Measurements from ENCODE around the gene RBBP5.

The RBBP5 gene

DNA sequence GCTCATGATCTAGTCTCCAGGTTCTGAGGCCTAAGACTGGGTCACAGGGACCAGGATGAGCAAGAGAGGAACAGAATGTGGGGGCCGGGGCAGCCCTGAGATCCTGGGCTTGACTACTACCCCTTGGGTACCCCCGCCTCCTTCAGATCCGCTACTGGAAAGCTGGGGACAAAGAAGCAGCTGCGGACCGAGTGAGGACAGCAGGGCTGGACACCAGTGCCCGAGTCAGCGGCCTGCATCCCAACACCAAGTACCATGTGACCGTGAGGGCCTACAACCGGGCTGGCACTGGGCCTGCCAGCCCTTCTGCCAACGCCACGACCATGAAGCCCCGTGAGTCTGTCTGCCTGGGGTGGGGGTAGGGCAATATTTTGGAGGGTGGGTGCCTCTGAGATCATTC lies 50.0 kb downstream of the RBBP5 start:
- Mint-ChIP-seq H3K4me3 (no peak overlapping the region), H3K27me3 (no peaks in the 10 kb centered on the region), H3K9me3 (no peaks in the 10 kb centered on the region), H3K4me1 (no peaks in the 10 kb centered on the region), H3K36me3 (no peaks in the 10 kb centered on the region), H3K27ac (no peak overlapping the region)
- ATAC-seq, result no peak

DNA sequence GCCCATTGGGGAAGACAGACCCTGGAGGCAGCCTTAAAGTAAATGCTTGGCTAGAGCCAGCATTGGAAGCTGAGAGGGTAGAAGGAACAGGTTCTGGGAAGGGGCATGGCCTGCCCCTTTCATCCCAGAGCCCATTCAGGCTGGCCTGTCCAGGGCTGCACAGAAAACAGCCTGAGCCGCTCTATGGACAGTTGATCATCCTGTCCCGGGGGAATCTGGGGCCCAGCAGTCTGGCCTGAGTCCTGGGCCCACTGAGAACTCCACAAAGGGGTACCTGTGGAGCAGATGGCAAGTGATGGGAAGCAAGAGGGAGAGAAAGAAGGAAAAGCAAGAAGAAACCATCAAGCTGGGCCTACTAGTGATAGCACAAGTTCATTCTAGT lies 50.8 kb downstream of the RBBP5 start:
- Mint-ChIP-seq H3K27me3 (no peaks in the 10 kb centered on the region), H3K36me3 (no peaks in the 10 kb centered on the region), H3K4me3 (no peak overlapping the region), H3K27ac (no peak overlapping the region), H3K9me3 (no peaks in the 10 kb centered on the region), H3K4me1 (no peaks in the 10 kb centered on the region)
- no peak for ATAC-seq

DNA sequence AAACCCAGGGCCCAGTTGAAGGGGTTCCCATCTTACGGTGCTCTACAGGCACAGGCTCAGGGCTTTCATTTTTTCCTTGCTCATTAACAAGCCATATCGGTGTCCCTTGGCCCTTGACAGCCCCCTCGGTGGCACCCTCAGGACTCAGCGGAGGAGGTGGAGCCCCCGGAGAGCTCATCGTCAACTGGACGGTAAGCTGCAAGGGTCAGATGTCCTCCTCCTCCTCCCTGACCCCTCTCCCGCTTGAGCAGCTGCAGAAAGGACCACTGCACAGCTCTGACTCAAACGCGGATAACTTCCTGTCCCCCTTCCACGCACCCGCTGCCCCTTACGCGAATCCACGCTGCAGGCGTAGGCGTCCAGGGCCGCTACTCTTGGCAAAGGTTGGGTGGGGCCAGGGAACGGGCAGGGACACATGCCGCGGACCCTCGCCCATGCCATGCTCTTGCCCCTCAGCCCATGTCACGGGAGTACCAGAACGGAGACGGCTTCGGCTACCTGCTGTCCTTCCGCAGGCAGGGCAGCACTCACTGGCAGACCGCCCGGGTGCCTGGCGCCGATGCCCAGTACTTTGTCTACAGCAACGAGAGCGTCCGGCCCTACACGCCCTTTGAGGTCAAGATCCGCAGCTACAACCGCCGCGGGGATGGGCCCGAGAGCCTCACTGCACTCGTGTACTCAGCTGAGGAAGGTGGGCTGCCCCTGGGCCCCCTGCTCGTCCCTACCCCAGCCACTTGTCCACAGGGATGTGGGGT lies 52.2 kb downstream of the RBBP5 start:
- Mint-ChIP-seq H3K27ac (no peak overlapping the region), H3K36me3 (no peaks in the 10 kb centered on the region), H3K4me3 (no peak overlapping the region), H3K9me3 (no peaks in the 10 kb centered on the region), H3K27me3 (no peaks in the 10 kb centered on the region), H3K4me1 (no peaks in the 10 kb centered on the region)
- no peak for ATAC-seq

DNA sequence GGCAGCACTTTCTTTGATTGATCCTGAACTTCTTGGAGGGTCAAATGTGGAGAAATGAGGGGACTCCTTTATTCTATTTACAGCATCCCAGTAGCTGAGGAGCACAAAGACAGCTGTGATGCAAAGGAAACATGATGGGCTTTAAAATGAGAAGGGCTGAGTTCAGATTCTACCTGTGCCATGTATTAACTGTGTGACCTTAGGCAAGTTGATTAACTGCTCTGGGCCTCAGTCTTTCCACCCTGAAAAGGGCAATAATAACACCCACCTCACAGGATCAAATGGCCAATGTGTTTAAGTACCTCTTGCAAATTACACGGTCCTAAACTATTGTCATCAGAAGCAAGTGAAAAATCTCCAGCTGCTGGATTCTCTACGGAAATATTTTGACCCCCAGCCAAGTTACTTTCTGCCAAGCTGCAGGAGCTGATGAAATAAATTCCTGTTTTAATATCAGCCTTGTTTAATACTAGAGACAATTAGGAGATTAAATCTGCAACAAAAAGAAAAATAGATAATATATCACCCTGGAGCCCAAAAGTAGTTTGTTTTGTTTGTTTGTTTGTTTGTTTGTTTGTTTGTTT lies 53.2 kb downstream of the RBBP5 start:
- no peaks in the 10 kb centered on the region for H3K36me3 Mint-ChIP-seq
- no peak overlapping the region for H3K4me3 Mint-ChIP-seq
- no peak for ATAC-seq
- no peak overlapping the region for H3K27ac Mint-ChIP-seq
- H3K4me1 Mint-ChIP-seq, result no peaks in the 10 kb centered on the region
- H3K9me3 Mint-ChIP-seq, result no peaks in the 10 kb centered on the region
- no peaks in the 10 kb centered on the region for H3K27me3 Mint-ChIP-seq

DNA sequence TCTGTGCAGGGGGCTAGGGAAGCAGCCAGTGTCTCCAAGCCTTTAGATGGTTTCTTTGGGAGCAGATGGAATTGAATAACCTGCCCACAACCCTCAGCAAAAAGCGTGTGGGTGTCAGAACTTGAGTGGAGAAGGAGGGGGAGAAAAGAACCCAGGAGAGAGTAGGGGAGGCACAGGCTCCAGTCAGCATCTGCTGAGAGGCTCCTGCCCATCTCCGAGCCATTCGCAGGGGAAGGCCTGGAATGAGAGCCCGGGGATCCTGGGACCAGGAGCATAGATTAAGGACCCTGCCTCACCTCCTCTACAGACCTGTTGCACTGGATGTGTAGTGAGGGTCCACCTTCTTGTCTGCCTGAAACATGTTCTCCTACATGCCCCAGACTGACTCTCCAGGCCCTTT lies 53.8 kb downstream of the RBBP5 start:
- H3K27ac Mint-ChIP-seq, result no peak overlapping the region
- no peaks in the 10 kb centered on the region for H3K27me3 Mint-ChIP-seq
- H3K36me3 Mint-ChIP-seq, result no peaks in the 10 kb centered on the region
- H3K4me1 Mint-ChIP-seq, result no peaks in the 10 kb centered on the region
- no peak overlapping the region for H3K4me3 Mint-ChIP-seq
- ATAC-seq, result no peak
- no peaks in the 10 kb centered on the region for H3K9me3 Mint-ChIP-seq

DNA sequence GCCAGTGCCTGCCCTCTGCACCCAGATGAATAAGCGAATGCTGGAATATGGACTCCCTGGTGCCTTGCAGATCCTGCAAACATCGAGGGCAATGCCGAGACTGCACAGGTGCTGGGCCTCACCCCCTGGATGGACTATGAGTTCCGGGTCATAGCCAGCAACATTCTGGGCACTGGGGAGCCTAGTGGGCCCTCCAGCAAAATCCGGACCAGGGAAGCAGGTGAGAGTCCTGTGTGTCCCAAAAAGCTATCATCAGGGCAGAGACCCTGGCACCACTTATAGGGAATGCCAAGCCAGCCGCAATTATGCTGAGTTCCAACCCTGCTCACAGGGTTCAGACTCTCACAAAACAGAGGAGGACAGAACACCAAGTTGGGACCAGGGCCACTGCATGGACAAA lies 54.7 kb downstream of the RBBP5 start:
- Mint-ChIP-seq H3K4me1 (peaks cover 2% of the 10 kb centered on the region), H3K4me3 (no peak overlapping the region), H3K36me3 (no peaks in the 10 kb centered on the region), H3K27me3 (no peaks in the 10 kb centered on the region), H3K9me3 (no peaks in the 10 kb centered on the region), H3K27ac (no peak overlapping the region)
- ATAC-seq, result no peak

DNA sequence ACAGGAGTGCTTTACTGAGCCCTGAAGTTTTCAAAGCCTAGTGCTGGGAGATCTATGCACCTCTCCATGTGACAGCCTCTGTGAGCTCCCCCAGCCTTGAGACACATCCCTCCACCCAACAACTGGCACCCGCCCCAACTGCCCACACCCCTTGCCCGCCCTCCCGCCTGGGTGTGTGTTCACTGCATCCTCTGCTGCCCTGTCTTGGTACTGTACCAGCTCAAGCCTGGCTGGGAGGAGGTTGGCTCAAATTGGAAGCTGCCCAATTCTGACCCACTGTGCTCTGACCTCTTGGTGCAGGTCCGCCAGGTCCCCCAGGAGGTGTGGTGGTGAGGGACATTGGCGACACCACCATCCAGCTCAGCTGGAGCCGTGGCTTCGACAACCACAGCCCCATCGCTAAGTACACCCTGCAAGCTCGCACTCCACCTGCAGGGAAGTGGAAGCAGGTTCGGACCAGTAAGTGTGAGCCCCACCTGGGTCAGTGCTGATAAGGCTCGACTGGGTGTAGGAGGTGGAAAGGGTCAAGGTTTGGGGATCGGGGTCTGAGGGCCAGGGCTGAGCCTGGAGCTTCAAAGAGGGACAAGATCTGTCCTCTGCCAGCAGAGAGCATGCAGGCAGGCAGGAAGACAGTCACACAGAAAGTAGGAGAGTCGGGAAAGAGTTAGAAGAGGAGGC lies 55.5 kb downstream of the RBBP5 start:
- Mint-ChIP-seq H3K36me3 (no peaks in the 10 kb centered on the region), H3K4me3 (no peak overlapping the region), H3K27ac (no peak overlapping the region), H3K9me3 (no peaks in the 10 kb centered on the region), H3K4me1 (peaks cover 9% of the 10 kb centered on the region), H3K27me3 (no peaks in the 10 kb centered on the region)
- ATAC-seq, result no peak

DNA sequence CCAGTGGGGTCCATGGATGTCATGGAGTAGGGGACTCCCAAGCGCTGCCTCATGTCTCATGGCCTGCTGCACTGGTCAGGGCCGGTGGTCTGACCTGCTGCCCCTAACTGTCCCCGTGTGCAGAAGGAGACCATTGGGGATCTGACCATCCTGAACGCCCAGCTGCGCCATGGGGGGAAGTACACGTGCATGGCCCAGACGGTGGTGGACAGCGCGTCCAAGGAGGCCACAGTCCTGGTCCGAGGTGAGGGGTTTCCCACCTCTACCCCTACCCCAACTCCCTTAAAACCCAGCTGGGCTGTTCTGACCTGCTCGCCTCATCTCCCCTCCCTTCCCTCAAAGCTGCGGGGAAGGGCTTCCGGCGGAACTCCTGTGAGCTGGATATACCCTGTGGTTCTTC lies 56.1 kb downstream of the RBBP5 start:
- ATAC-seq, result no peak
- Mint-ChIP-seq H3K4me1 (peaks cover 9% of the 10 kb centered on the region), H3K27me3 (no peaks in the 10 kb centered on the region), H3K36me3 (no peaks in the 10 kb centered on the region), H3K4me3 (no peak overlapping the region), H3K9me3 (no peaks in the 10 kb centered on the region), H3K27ac (no peak overlapping the region)

DNA sequence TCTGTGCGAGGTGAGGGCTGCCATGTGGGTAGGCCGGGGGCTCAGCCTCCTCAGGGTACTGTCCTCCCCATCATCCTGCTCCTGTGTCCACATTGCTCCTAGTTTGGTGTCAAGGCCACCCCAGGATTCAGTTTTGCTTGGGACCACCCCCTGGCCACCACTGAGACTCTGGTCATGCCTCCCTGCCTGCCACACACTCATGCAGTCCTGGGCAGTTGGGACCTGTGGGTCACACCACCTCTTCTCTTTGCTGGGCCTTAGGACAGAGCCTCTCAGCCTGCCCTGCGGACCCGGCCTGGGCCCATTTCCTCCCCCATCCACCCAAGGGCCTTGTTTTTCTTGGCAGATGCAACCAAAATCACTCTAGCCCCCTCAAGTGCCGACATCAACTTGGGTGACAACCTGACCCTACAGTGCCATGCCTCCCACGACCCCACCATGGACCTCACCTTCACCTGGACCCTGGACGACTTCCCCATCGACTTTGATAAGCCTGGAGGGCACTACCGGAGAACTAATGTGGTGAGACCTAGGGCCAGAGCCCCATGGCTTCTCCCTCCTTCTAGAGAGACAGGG lies 56.9 kb downstream of the RBBP5 start:
- Mint-ChIP-seq H3K4me1 (peaks cover 9% of the 10 kb centered on the region), H3K4me3 (no peak overlapping the region), H3K27ac (no peak overlapping the region), H3K36me3 (no peaks in the 10 kb centered on the region), H3K27me3 (no peaks in the 10 kb centered on the region), H3K9me3 (no peaks in the 10 kb centered on the region)
- no peak for ATAC-seq

DNA sequence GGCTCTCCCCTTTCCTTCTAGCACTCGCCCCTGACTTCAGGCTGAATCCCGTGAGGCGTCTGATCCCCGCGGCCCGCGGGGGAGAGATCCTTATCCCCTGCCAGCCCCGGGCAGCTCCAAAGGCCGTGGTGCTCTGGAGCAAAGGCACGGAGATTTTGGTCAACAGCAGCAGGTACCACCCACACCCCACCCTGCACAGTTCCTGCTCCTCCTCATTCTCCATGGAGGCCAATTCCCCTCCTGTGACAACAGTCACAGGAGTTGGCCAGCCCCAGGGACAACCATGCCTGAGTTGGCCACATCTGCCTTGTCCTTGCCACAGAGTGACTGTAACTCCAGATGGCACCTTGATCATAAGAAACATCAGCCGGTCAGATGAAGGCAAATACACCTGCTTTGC lies 57.5 kb downstream of the RBBP5 start:
- H3K27ac Mint-ChIP-seq, result no peak overlapping the region
- peaks cover 9% of the 10 kb centered on the region for H3K4me1 Mint-ChIP-seq
- no peak for ATAC-seq
- H3K27me3 Mint-ChIP-seq, result no peaks in the 10 kb centered on the region
- no peaks in the 10 kb centered on the region for H3K36me3 Mint-ChIP-seq
- no peaks in the 10 kb centered on the region for H3K9me3 Mint-ChIP-seq
- H3K4me3 Mint-ChIP-seq, result no peak overlapping the region

DNA sequence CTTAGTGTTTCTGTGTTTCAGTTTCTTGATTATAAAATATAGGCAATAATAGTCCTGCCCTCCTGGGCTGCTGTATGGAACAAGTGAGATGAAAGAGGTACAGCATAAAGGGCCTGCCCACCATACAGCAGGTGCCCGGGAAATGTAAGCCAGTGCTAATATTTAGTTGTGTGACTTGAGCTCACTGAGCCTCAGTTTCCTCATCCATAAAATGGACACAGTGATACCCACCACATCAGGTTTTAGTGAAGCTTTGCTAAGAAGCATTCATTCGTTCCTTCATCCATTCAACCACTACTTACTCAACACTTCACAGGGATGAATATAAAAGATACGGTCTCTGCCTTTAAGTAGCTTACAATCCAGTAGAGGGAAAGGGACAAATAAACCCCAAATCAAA lies 58.9 kb downstream of the RBBP5 start:
- Mint-ChIP-seq H3K9me3 (no peaks in the 10 kb centered on the region), H3K4me3 (no peak overlapping the region), H3K4me1 (peaks cover 9% of the 10 kb centered on the region), H3K36me3 (no peaks in the 10 kb centered on the region), H3K27me3 (peaks cover 12% of the 10 kb centered on the region), H3K27ac (no peak overlapping the region)
- ATAC-seq, result no peak

DNA sequence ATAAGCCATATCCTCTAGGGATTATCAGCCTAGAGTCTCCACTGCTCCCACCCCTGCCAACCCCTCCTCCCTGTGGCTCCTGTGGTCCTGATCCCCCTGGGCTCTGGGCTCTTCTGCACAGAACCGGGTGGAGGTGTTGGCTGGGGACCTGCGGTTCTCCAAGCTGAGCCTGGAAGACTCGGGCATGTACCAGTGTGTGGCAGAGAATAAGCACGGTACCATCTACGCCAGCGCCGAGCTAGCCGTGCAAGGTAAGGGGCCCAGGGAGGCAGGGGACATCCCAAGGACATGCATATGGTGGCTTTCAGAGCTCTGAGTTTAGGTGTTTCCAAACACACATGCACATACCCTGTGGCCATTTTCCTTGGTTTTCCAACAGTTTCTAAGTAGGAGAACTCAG lies 59.5 kb downstream of the RBBP5 start:
- Mint-ChIP-seq H3K36me3 (no peaks in the 10 kb centered on the region), H3K27ac (no peak overlapping the region), H3K27me3 (peaks cover 12% of the 10 kb centered on the region), H3K4me3 (no peak overlapping the region), H3K9me3 (no peaks in the 10 kb centered on the region), H3K4me1 (peaks cover 9% of the 10 kb centered on the region)
- ATAC-seq, result no peak

DNA sequence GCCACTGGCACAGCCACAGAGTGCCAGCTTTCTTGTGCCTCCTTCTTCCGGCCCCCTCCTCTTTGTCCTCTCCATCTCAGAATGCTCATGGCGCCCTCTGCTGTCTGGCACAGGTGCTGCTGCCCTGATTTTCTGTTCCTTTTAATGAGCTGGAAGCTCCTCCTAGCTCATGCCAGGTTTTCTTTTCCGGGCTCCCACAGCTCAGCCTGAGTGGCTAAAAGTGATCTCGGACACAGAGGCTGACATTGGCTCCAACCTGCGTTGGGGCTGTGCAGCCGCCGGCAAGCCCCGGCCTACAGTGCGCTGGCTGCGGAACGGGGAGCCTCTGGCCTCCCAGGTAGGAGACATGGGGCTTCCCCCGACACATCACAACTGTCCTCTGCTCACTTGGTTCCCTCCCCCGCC lies 60.1 kb downstream of the RBBP5 start:
- Mint-ChIP-seq H3K4me1 (peaks cover 9% of the 10 kb centered on the region), H3K4me3 (peak overlapping the region; percentile 37), H3K9me3 (no peaks in the 10 kb centered on the region), H3K36me3 (no peaks in the 10 kb centered on the region), H3K27me3 (peaks cover 12% of the 10 kb centered on the region), H3K27ac (no peak overlapping the region)
- ATAC-seq, result peak; percentile 67

DNA sequence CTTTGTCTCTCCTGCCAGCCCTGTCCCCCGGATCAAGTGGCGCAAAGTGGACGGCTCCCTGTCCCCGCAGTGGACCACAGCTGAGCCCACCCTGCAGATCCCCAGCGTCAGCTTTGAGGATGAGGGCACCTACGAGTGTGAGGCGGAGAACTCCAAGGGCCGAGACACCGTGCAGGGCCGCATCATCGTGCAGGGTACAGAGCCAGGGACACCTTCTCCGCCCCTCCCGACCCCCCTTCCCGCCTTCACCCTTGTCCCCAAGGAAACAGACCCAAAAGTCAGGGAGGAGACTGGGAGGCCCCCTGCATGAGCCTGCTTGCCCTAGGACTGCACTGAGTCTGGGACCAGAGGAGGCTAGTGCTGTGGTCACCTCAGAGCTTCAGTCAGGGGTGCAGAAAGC lies 60.6 kb downstream of the RBBP5 start:
- no peak overlapping the region for H3K27ac Mint-ChIP-seq
- no peak overlapping the region for H3K4me3 Mint-ChIP-seq
- H3K36me3 Mint-ChIP-seq, result no peaks in the 10 kb centered on the region
- peaks cover 12% of the 10 kb centered on the region for H3K27me3 Mint-ChIP-seq
- ATAC-seq, result no peak
- peaks cover 9% of the 10 kb centered on the region for H3K4me1 Mint-ChIP-seq
- H3K9me3 Mint-ChIP-seq, result no peaks in the 10 kb centered on the region

DNA sequence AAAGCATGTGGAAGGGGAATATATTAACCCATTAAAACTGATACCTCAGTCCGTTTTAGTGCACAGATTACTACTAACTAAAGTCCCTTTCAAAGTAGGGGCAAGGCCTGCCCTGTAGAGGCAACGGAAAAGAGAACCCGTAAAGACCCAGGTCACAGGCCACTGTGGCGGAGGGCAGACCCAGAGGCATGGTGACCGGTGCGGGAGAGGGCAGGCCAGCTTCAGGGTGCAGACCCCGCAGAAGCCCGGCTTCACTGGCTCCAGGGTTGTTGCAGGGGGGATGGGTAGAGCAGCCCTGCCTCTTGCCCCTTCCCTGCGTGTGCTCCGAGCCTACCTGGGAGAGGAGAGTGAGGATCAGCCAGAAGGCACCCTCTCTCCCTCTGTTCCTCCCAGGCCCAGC lies 61.0 kb downstream of the RBBP5 start:
- Mint-ChIP-seq H3K4me3 (no peak overlapping the region), H3K36me3 (no peaks in the 10 kb centered on the region), H3K4me1 (peaks cover 9% of the 10 kb centered on the region), H3K27me3 (peaks cover 12% of the 10 kb centered on the region), H3K9me3 (no peaks in the 10 kb centered on the region), H3K27ac (no peak overlapping the region)
- ATAC-seq, result no peak

DNA sequence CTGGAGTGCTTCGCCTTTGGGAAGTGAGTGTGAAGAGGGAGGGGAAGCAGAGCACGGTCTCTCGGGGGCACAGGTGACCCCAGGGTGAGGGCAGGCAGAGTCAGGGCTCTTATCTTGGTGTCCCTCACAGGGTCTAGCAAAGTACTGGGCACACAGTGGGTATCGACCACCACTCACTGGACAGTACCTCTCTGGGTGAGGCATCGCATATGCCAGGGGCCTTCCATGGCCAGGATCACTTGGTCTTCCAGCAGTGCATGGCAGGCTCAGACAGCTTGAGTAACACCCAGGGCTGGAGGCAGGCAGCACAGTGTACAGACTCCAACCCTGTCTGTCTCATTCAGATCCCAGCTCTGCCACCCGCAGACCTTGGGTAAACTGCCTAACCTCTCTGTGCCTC lies 62.1 kb downstream of the RBBP5 start:
- H3K4me1 Mint-ChIP-seq, result peaks cover 9% of the 10 kb centered on the region
- no peak overlapping the region for H3K27ac Mint-ChIP-seq
- no peak overlapping the region for H3K4me3 Mint-ChIP-seq
- H3K36me3 Mint-ChIP-seq, result no peaks in the 10 kb centered on the region
- ATAC-seq, result no peak
- H3K27me3 Mint-ChIP-seq, result peaks cover 21% of the 10 kb centered on the region
- H3K9me3 Mint-ChIP-seq, result no peaks in the 10 kb centered on the region

All from stimulated activated memory B cell treated with anti-CD40 and anti-IgM and Interleukin-4, amounts not matched to agents 10 μg/mL and 1 μg/mL and 100 μg/mL, for 72 hours (primary cell).